Ascending aorta (tissue), 2 donors: ENCODE measurements around the gene PLXNA2. TPM values are rescaled to one million over a fixed set of nuclear protein-coding genes. Genes with fewer than 3 reads are reported as not detected.

ENCODE experiments used
- DNase-seq, 2 donors: peaks; one replicate each; pipeline ENCODE4 v3.0.0-alpha.2; 2019; ENCODE audit warnings: low spot score in 2 of 2
- H3K27ac ChIP-seq, 2 donors: fragments of 200-600 bp; sonication (generic); one replicate each; pipeline ENCODE4 v1.5.1; 2016 to 2017; ENCODE audit warnings: mild to moderate bottlenecking in 1 of 2
- H3K27me3 ChIP-seq: fragments of 200-600 bp; sonication (generic); one replicate; pipeline ENCODE4 v1.5.1; 2017
- H3K36me3 ChIP-seq, 2 donors: fragments of 200-600 bp; sonication (generic); one replicate each; pipeline ENCODE4 v1.5.1; 2016
- H3K4me1 ChIP-seq, 2 donors: fragments of 200-600 bp; sonication (generic); one replicate each; pipeline ENCODE4 v1.5.1; 2016 to 2017; ENCODE audit warnings: mild to moderate bottlenecking in 1 of 2
- H3K4me3 ChIP-seq, 2 donors: fragments of 200-600 bp; sonication (generic); one replicate each; pipeline ENCODE4 v1.5.1; 2016 to 2017; ENCODE audit warnings: mild to moderate bottlenecking in 1 of 2
- H3K9me3 ChIP-seq, 2 donors: fragments of 200-600 bp; sonication (generic); one replicate each; pipeline ENCODE4 v1.5.1; 2016
- CTCF ChIP-seq, 3 experiments: fragments of 200-600 bp in 2 of 3; fragments of 450-650 bp in 1 of 3; sonication (generic) in 2 of 3; IDR thresholded peaks; one replicate each; pipeline ENCODE4 v1.5.1; 2016 to 2019; ENCODE audit warnings: antibody characterized with exemption in 3 of 3, mild to moderate bottlenecking in 1 of 3, moderate library complexity in 1 of 3
- intact Hi-C: fragments of 100-400 bp; cut with DNase I; formaldehyde crosslinking; loops from one replicate; pipeline ENCODE4 v1.15.1; 2023
- total RNA-seq: library from RNA; depleted of rRNA; stranded (reverse); fragments of >200 nt; gene quantifications from one replicate; pipeline ENCODE4 v1.1.0, GENCODE V29; 2016

PLXNA2 gene
- total RNA-seq, 1 donor from 2014 or later: 33.0 TPM

- H3K27ac ChIP-seq: no peak overlapping the region
These were observed 56.6 kb downstream of the PLXNA2 start for GRCh38 chr1:208187499-208188041.

GRCh38 chr1:208185801-208186231 lies 58.4 kb downstream of the PLXNA2 start:
- H3K9me3 ChIP-seq: no peaks in the 10 kb centered on the region
- H3K36me3 ChIP-seq: peaks cover 2 to 3% of the 10 kb centered on the region in 2 donors
- H3K27ac ChIP-seq: no peak overlapping the region
- no peak for TF ChIP-seq CTCF (IDR thresholded peaks at IDR 0.05)
- DNase-seq: no peak
- peaks cover 0 to 21% of the 10 kb centered on the region in 2 donors for H3K4me1 ChIP-seq
- intact Hi-C loops: loop anchor here (5.0 to 10.0 kb wide), 2 partner anchors 49 kb away; no protein-coding TSS in a partner anchor
- H3K27me3 ChIP-seq: no peaks in the 10 kb centered on the region
- no peak overlapping the region for H3K4me3 ChIP-seq

More at GRCh38 chr1:208187499-208188041, 56.6 kb downstream of the PLXNA2 start:
- DNase-seq: no peak
- TF ChIP-seq CTCF (IDR thresholded peaks at IDR 0.05): no peak
- intact Hi-C loops: loop anchor here (5.0 to 10.0 kb wide), 2 partner anchors 47 to 50 kb away; no protein-coding TSS in a partner anchor
- Histone ChIP-seq H3K36me3 (peaks cover 3 to 4% of the 10 kb centered on the region in 2 donors), H3K9me3 (no peaks in the 10 kb centered on the region), H3K27me3 (no peaks in the 10 kb centered on the region), H3K4me3 (no peak overlapping the region), H3K4me1 (peaks cover 0 to 21% of the 10 kb centered on the region in 2 donors)

GRCh38 chr1:208184966-208185654 lies 59.1 kb downstream of the PLXNA2 start:
- no peaks in the 10 kb centered on the region for H3K27me3 ChIP-seq
- intact Hi-C loops: loop anchor here (1.0 to 10.0 kb wide), 3 partner anchors 18 to 50 kb away; no protein-coding TSS in a partner anchor
- peaks cover 0 to 21% of the 10 kb centered on the region in 2 donors for H3K4me1 ChIP-seq
- H3K27ac ChIP-seq: peak overlapping the region in 1 of 2 donors; percentile 62
- H3K4me3 ChIP-seq: no peak overlapping the region
- TF ChIP-seq CTCF (IDR thresholded peaks at IDR 0.05): no peak
- H3K36me3 ChIP-seq: peaks cover 0 to 3% of the 10 kb centered on the region in 2 donors
- no peak for DNase-seq
- H3K9me3 ChIP-seq: no peaks in the 10 kb centered on the region

DNA sequence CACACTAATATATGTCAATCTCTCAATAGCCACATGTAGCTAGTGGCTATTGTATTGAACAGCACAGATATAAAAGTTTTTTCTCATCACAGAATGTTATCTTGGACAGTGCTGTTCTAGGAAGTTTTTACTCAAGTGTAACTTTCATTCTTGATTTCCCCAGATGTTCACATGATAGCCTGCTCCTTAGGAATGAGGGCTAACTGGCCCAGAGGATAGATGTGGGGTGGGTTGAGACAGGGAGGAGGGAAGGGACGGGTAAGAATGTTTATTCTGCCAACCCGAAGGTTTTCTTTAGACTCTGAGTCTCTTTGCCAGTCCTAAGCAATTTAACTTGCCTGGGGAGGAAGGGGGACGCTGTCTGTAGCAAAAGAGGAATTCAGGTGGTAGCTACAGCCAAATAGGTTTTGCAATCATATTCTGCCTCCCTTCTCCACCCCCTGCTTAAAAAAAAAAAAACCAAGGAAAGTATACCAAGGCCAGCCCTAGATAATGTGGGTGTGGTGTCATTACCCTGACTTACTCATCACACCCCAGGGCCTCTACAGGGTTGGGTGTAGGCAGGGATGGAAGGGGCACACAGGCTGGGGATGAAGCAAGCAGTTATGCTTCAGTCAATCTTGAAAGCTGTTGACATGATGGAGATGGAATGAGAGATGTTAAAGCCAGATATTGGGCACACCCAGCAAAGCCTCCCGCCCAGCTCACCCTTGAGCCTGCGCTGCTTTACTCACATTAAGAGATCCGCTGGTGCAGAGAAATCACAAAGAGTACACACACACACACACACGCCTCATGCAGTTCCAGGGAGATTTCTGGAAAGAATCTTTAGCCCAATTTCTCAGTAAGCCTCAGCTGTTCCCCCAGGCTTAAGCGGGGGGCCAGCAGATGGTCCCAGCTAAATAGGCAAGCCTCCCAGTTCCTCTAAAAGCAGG lies 59.9 kb downstream of the PLXNA2 start:
- Histone ChIP-seq H3K27me3 (no peaks in the 10 kb centered on the region), H3K4me1 (peaks cover 0 to 28% of the 10 kb centered on the region in 2 donors), H3K4me3 (peak overlapping the region in 1 of 2 donors; percentile 6), H3K9me3 (no peaks in the 10 kb centered on the region), H3K36me3 (peaks cover 0 to 3% of the 10 kb centered on the region in 2 donors), H3K27ac (peak overlapping the region; percentile 55 to 67)
- peak in 1 of 2 donors; percentile 83 for DNase-seq
- intact Hi-C loops: loop anchor here (1.0 to 10.0 kb wide), 2 partner anchors 19 to 51 kb away; no protein-coding TSS in a partner anchor
- TF ChIP-seq CTCF (IDR thresholded peaks at IDR 0.05): no peak
